Neural progenitor cell (in vitro differentiated cells): ENCODE results near the gene CTDSP1.
A peak's percentile ranks its signal among the peaks of the same experiment; 100 is the strongest.

Experiments used
- CTCF ChIP-seq: fragments of 200-600 bp; sonication (generic); IDR thresholded peaks from 2 replicates; pipeline ENCODE4 v1.5.1; 2017; ENCODE audit warnings: antibody characterized with exemption, mild to moderate bottlenecking
- EZH2 ChIP-seq: fragments of 200-600 bp; sonication (generic); IDR thresholded peaks from 2 replicates; pipeline ENCODE4 v1.6.1; 2017; ENCODE audit warnings: antibody characterized with exemption, mild to moderate bottlenecking, moderate library complexity
- EZH2phosphoT487 ChIP-seq: fragments of 200-600 bp; sonication (generic); IDR thresholded peaks from 2 replicates; pipeline ENCODE4 v1.6.1; 2017; ENCODE audit warnings: antibody characterized with exemption

- TF ChIP-seq CTCF (no peak), EZH2phosphoT487 (peak; percentile 20), EZH2 (peak; percentile 27)
Measured at GRCh38 chr2:218399391-218400166, at the start of gene CTDSP1.
